HG02852 (cell line): Measurements from ENCODE around the gene MYRFL.

Experiments used
- ATAC-seq: cut with Tn5 transposase; IDR thresholded peaks from one replicate; pipeline ENCODE4 v1.9.1; 2021; ENCODE audit warnings: mild to moderate bottlenecking, moderate library complexity; ENCODE audit not compliant: unreplicated experiment

Gene MYRFL

GRCh38 chr12:69894800-69895383 is 69.9 kb downstream of the MYRFL start:
- no peak for ATAC-seq

- no peak for ATAC-seq
Observed at GRCh38 chr12:69896653-69897381, 71.8 kb downstream of the MYRFL start.

- no peak for ATAC-seq
Observed at GRCh38 chr12:69897744-69898143, 72.7 kb downstream of the MYRFL start.

GRCh38 chr12:69898236-69898635 is 73.2 kb downstream of the MYRFL start:
- ATAC-seq, result no peak

GRCh38 chr12:69900720-69901131 is 75.7 kb downstream of the MYRFL start:
- ATAC-seq, result peak; percentile 83

- ATAC-seq, result no peak
Observed at GRCh38 chr12:69901221-69901905, 76.3 kb downstream of the MYRFL start.

- no peak for ATAC-seq
Observed at GRCh38 chr12:69903548-69903947, 78.5 kb downstream of the MYRFL start.

- no peak for ATAC-seq
Observed at GRCh38 chr12:69904777-69905176, 79.8 kb downstream of the MYRFL start.

- ATAC-seq, result no peak
Observed at GRCh38 chr12:69905801-69906200, 80.8 kb downstream of the MYRFL start.

GRCh38 chr12:69906411-69907216 is 81.6 kb downstream of the MYRFL start:
- ATAC-seq, result peak; percentile 89

- ATAC-seq, result no peak
Observed at GRCh38 chr12:69908203-69908602, 83.2 kb downstream of the MYRFL start.

- ATAC-seq, result no peak
Observed at GRCh38 chr12:69910694-69911093, 85.7 kb downstream of the MYRFL start.

- no peak for ATAC-seq
Observed at GRCh38 chr12:69913526-69913925, 88.5 kb downstream of the MYRFL start.

GRCh38 chr12:69915964-69916363 is 90.9 kb downstream of the MYRFL start:
- ATAC-seq, result no peak

GRCh38 chr12:69916544-69917235 is 91.7 kb downstream of the MYRFL start:
- ATAC-seq, result no peak

GRCh38 chr12:69918287-69918686 is 93.3 kb downstream of the MYRFL start:
- no peak for ATAC-seq

GRCh38 chr12:69919495-69919894 is 94.5 kb downstream of the MYRFL start:
- no peak for ATAC-seq

- ATAC-seq, result no peak
Observed at GRCh38 chr12:69921831-69922230, 96.8 kb downstream of the MYRFL start.

- ATAC-seq, result no peak
Observed at GRCh38 chr12:69922999-69923398, 98.0 kb downstream of the MYRFL start.

GRCh38 chr12:69925291-69925690 is 100.3 kb downstream of the MYRFL start:
- no peak for ATAC-seq

GRCh38 chr12:69927164-69927563 is 102.1 kb downstream of the MYRFL start:
- ATAC-seq, result no peak
